HCT116 (cell line): ENCODE results near the gene DNAH5. TPM values are rescaled to one million over a fixed set of nuclear protein-coding genes. Genes with fewer than 3 reads are reported as not detected.

Experiments
- ATAC-seq: fragments of 200-7000 bp; cut with Tn5 transposase; 2 replicates; pipeline ENCODE4 v1.9.1; 2020; ENCODE audit warnings: mild to moderate bottlenecking, moderate library complexity
- BruUV-seq: library from RNA; stranded (reverse); fragments of 400-500 nt; replicated peaks from 2 replicates; lab custom pipeline; 2021; lab: Mats Ljungman, UMichigan
- CTCF ChIA-PET: fragments of 300-600 bp; sonication (Branson Sonifier 250); formaldehyde crosslinking; loops from one replicate; lab custom pipeline; 2021; ENCODE audit warnings: antibody characterized with exemption; lab: Charles Lee
- POLR2A ChIA-PET: fragments of 300-600, 350-600 bp; sonication (Branson Sonifier 250); formaldehyde crosslinking; loops from one replicate; lab custom pipeline; 2021; ENCODE audit warnings: antibody characterized with exemption; lab: Charles Lee
- RAD21 ChIA-PET, 2 experiments: fragments of 300-600 bp; sonication (Branson Sonifier 250); formaldehyde crosslinking; loops; one replicate each; lab custom pipeline; 2023; ENCODE audit warnings: low total read pairs in 2 of 2; ENCODE audit not compliant: uncharacterized antibody in 2 of 2, unreplicated experiment in 2 of 2, low non-redundant PET in 1 of 2; lab: Charles Lee
- DNase-seq: peaks from one replicate; pipeline ENCODE4 v3.0.0-alpha.2; 2010; ENCODE audit warnings: low read depth, low spot score
- H2AFZ ChIP-seq: fragments of 200-600 bp; shearing (Covaris generic), sonication (generic); 2 replicates; pipeline ENCODE4 v1.6.1; 2017; ENCODE audit warnings: low read depth, mixed run types, mixed read lengths, antibody characterized with exemption, low read length; ENCODE audit not compliant: poor library complexity, severe bottlenecking
- H3K27ac ChIP-seq: 2 replicates; pipeline ENCODE4 v1.5.1; 2012; ENCODE audit warnings: low read depth, low read length
- H3K27me3 ChIP-seq: fragments of 200-600 bp; sonication (generic); 2 replicates; pipeline ENCODE4 v1.6.1; 2016; ENCODE audit warnings: mixed run types, low read length, mixed read lengths; ENCODE audit not compliant: insufficient read depth
- H3K36me3 ChIP-seq, 2 experiments: fragments of 200-500 bp in 1 of 2; fragments of 200-600 bp in 1 of 2; sonication (Bioruptor generic) in 1 of 2; sonication (generic) in 1 of 2; 2 replicates each; pipeline versions ENCODE4 v1.5.1 to v1.6.1; 2014 to 2016; ENCODE audit warnings: low read length in 2 of 2, inconsistent platforms in 1 of 2, mixed read lengths in 1 of 2, mixed run types in 1 of 2; ENCODE audit not compliant: insufficient read depth in 2 of 2, control insufficient read depth in 1 of 2
- H3K4me1 ChIP-seq, 2 experiments: fragments of 200-600 bp in 1 of 2; sonication (generic) in 1 of 2; 2 replicates each; pipeline versions ENCODE4 v1.5.1 to v1.6.1; 2012 to 2017; ENCODE audit warnings: low read length in 2 of 2, inconsistent platforms in 1 of 2, mild to moderate bottlenecking in 1 of 2, mixed read lengths in 1 of 2, mixed run types in 1 of 2, moderate library complexity in 1 of 2; ENCODE audit not compliant: insufficient read depth in 2 of 2, control insufficient read depth in 1 of 2
- H3K4me2 ChIP-seq: fragments of 200-600 bp; sonication (generic); 2 replicates; pipeline ENCODE4 v1.6.1; 2017; ENCODE audit warnings: mixed run types, low read length, mixed read lengths
- H3K4me3 ChIP-seq, 2 experiments: fragments of 200-600 bp in 1 of 2; sonication (generic) in 1 of 2; replicated peaks in 1 of 2; 2 replicates each; pipeline ENCODE4 v1.5.1; 2011 to 2016; ENCODE audit warnings: low read length in 2 of 2, control low read depth in 1 of 2, low read depth in 1 of 2, mild to moderate bottlenecking in 1 of 2, mixed read lengths in 1 of 2, mixed run types in 1 of 2
- H3K79me2 ChIP-seq: fragments of 200-600 bp; sonication (generic); 2 replicates; pipeline ENCODE4 v1.6.1; 2017; ENCODE audit warnings: mild to moderate bottlenecking, mixed run types, low read length, moderate library complexity, mixed read lengths; ENCODE audit not compliant: insufficient read depth
- H3K9ac ChIP-seq: fragments of 200-600 bp; sonication (generic); 2 replicates; pipeline ENCODE4 v1.6.1; 2016; ENCODE audit warnings: low read length, mixed read lengths
- H3K9me2 ChIP-seq: fragments of 200-600 bp; sonication (generic), shearing (Covaris generic); 2 replicates; pipeline ENCODE4 v1.6.1; 2017; ENCODE audit warnings: mixed run types, mild to moderate bottlenecking, moderate library complexity; ENCODE audit not compliant: insufficient read depth
- H3K9me3 ChIP-seq, 2 experiments: fragments of 200-500 bp in 1 of 2; fragments of 200-600 bp in 1 of 2; sonication (Bioruptor generic) in 1 of 2; sonication (generic) in 1 of 2; 2 replicates each; pipeline ENCODE4 v1.6.1; 2014 to 2017; ENCODE audit warnings: low read length in 2 of 2, mixed read lengths in 2 of 2, inconsistent platforms in 1 of 2, low read depth in 1 of 2, mild to moderate bottlenecking in 1 of 2, mixed run types in 1 of 2, moderate library complexity in 1 of 2; ENCODE audit not compliant: control insufficient read depth in 1 of 2, insufficient read depth in 1 of 2
- H4K20me1 ChIP-seq: fragments of 200-600 bp; sonication (generic), shearing (Covaris generic); 2 replicates; pipeline ENCODE4 v1.6.1; 2017; ENCODE audit warnings: mixed run types, mild to moderate bottlenecking, moderate library complexity; ENCODE audit not compliant: insufficient read depth
- CEBPB ChIP-seq: IDR thresholded peaks from 2 replicates; pipeline ENCODE4 v1.6.1; 2012; ENCODE audit warnings: low read depth
- EGR1 ChIP-seq: IDR thresholded peaks from 2 replicates; pipeline ENCODE4 v1.6.1; 2012; ENCODE audit warnings: low read depth
- ELF1 ChIP-seq: IDR thresholded peaks from 2 replicates; pipeline ENCODE4 v1.6.1; 2012; ENCODE audit warnings: low read depth, borderline replicate concordance
- JUND ChIP-seq: IDR thresholded peaks from 2 replicates; pipeline ENCODE4 v1.6.1; 2012
- POLR2A ChIP-seq: IDR thresholded peaks from 2 replicates; pipeline ENCODE4 v1.7.0; 2011; ENCODE audit warnings: borderline replicate concordance; ENCODE audit not compliant: insufficient read depth, insufficient read length; ENCODE audit errors: extremely low read depth
- POLR2AphosphoS5 ChIP-seq: IDR thresholded peaks from 2 replicates; pipeline ENCODE4 v1.6.1; 2011; ENCODE audit warnings: mild to moderate bottlenecking, low read depth, low read length, moderate library complexity
- RAD21 ChIP-seq: IDR thresholded peaks from 2 replicates; pipeline ENCODE4 v1.6.1; 2012; ENCODE audit warnings: low read depth, mild to moderate bottlenecking
- SIN3A ChIP-seq: IDR thresholded peaks from 2 replicates; pipeline ENCODE4 v1.6.1; 2012; ENCODE audit warnings: low read depth
- SP1 ChIP-seq: IDR thresholded peaks from 2 replicates; pipeline ENCODE4 v1.6.1; 2012; ENCODE audit warnings: low read depth
- ZNF274 ChIP-seq: fragments of 200-500 bp; sonication (Bioruptor generic); IDR thresholded peaks from 2 replicates; pipeline ENCODE4 v1.6.1; 2014; ENCODE audit warnings: mild to moderate bottlenecking, low read depth, low read length, inconsistent platforms
- intact Hi-C: fragments of 100-400 bp; cut with micrococcal nuclease; formaldehyde crosslinking; loops from 2 replicates; pipeline ENCODE4 v1.10.0; 2022
- total RNA-seq: library from RNA; stranded (reverse); gene quantifications from one replicate; pipeline ENCODE4 v1.2.1, GENCODE V29; 2021; ENCODE audit not compliant: unreplicated experiment
- TF ChIP-seq, protein P1 (sequence below): IDR thresholded peaks from 2 replicates; pipeline ENCODE4 v1.6.1; 2011; ENCODE audit warnings: mild to moderate bottlenecking, low read length, moderate library complexity; ENCODE audit not compliant: insufficient replicate concordance; ENCODE audit errors: extremely low read depth
- TF ChIP-seq, protein P2 (sequence below): IDR thresholded peaks from 2 replicates; pipeline ENCODE4 v1.6.1; 2012
- TF ChIP-seq, protein P3 (sequence below), 3 experiments: fragments of 200-600 bp in 1 of 3; sonication (generic) in 1 of 3; IDR thresholded peaks in 2 of 3; conservative IDR thresholded peaks in 1 of 3; 2 replicates each; pipeline ENCODE4 v1.5.1; 2012 to 2017; ENCODE audit warnings: low read depth in 2 of 3, low read length in 2 of 3, antibody characterized with exemption in 1 of 3, borderline replicate concordance in 1 of 3, control low read depth in 1 of 3, mild to moderate bottlenecking in 1 of 3, mixed read lengths in 1 of 3, mixed run types in 1 of 3, moderate library complexity in 1 of 3; ENCODE audit not compliant: insufficient read depth in 1 of 3

The DNAH5 gene
- total RNA-seq, 1 experiment from 2014 or later = 0.37 TPM

DNA sequence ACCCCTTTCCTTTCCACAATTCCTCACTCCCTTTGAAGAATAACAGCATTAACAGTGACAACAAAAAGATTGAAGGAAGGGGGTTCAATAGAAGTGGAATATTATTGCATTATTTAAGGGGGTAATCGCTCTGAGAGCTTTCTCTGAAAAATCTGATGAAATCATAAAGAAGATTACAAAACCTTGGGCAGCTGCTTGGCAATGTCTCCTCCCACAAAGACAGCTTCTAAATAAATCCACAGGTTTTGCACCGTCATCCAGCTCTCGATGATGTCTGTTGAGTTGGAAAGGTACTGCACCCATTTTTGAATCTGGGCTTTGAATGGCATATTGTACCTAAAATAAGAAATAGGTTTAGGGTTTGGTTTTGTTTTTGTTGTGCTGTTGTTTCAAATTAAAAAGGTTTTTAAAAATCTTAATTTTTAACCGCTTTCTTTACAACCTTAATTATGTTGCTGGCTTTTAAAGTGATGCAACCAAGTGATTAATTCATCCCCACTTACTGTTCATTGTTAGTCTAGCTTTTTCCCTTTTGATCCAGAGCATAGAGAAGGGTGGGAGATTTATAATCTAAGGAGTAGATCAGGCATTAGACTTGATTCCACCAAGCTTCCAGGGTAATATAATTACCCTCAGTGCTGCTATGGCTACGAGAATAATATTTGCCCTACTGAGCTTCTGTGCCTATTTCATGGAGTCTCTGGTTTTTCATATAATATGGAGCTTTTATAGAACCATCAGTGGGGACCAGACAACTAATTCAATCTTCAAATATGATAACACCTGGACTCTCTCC, 85.0 kb downstream of the DNAH5 start:
- Histone ChIP-seq H3K79me2 (no peaks in the 10 kb centered on the region), H3K9me3 (no peaks in the 10 kb centered on the region), H3K4me3 (no peak overlapping the region), H3K9me2 (no peaks in the 10 kb centered on the region), H3K36me3 (no peaks in the 10 kb centered on the region), H3K9ac (no peak overlapping the region), H3K4me2 (no peak overlapping the region), H3K4me1 (no peaks in the 10 kb centered on the region), H2AFZ (no peak overlapping the region), H4K20me1 (no peaks in the 10 kb centered on the region), H3K27ac (no peak overlapping the region), H3K27me3 (no peaks in the 10 kb centered on the region)
- intact Hi-C loops = no loop called here
- ChIA-PET POLR2A (no interaction called here), CTCF (no interaction called here), RAD21 (no interaction called here)
- ATAC-seq (no peak), DNase-seq (no peak)
- no peak for TF ChIP-seq RAD21
- BruUV-seq = no TSS peak

DNA sequence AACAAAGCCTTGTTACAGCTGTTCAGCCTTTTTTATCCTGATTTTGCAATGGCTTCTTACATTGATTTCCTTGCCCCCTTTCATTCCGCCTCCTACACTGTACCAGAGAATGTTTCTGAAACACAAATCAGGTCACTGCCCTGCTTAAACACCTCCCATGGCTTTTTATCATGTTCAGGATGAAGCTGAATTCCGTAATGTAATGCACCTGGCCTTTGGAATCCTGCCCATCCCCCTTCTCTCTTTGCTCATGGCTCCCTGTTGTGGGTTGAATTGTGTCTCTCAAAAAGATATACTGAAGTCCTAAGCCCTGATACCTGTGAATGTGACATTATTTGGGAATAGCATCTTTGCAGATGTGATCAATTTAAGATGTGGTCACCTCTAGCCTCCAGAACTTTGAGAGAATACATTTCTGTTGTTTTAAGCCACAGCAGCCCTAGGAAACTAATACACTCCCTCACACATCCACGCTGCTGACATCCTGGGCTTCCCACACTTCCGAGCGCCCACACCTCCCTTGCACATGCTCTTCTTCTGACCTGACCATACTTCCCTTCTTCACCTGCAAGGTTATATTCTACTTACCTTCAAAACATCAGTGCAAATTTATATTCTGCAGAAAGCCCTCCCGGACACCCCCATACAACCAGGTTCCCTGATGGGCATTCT, 101.2 kb downstream of the DNAH5 start:
- ChIA-PET CTCF (no interaction called here), POLR2A (no interaction called here), RAD21 (no interaction called here)
- Histone ChIP-seq H3K4me1 (no peaks in the 10 kb centered on the region), H3K79me2 (no peaks in the 10 kb centered on the region), H3K9me2 (no peaks in the 10 kb centered on the region), H2AFZ (no peak overlapping the region), H4K20me1 (no peaks in the 10 kb centered on the region), H3K27ac (no peak overlapping the region), H3K36me3 (no peaks in the 10 kb centered on the region), H3K9ac (no peak overlapping the region), H3K27me3 (no peaks in the 10 kb centered on the region), H3K4me2 (no peak overlapping the region), H3K4me3 (no peak overlapping the region), H3K9me3 (no peaks in the 10 kb centered on the region)
- intact Hi-C loops = no loop called here
- TF ChIP-seq EGR1 = no peak
- TF ChIP-seq RAD21 = no peak
- TF ChIP-seq ZNF274 = no peak
- no peak for TF ChIP-seq SP1
- TF ChIP-seq, protein P1, sequence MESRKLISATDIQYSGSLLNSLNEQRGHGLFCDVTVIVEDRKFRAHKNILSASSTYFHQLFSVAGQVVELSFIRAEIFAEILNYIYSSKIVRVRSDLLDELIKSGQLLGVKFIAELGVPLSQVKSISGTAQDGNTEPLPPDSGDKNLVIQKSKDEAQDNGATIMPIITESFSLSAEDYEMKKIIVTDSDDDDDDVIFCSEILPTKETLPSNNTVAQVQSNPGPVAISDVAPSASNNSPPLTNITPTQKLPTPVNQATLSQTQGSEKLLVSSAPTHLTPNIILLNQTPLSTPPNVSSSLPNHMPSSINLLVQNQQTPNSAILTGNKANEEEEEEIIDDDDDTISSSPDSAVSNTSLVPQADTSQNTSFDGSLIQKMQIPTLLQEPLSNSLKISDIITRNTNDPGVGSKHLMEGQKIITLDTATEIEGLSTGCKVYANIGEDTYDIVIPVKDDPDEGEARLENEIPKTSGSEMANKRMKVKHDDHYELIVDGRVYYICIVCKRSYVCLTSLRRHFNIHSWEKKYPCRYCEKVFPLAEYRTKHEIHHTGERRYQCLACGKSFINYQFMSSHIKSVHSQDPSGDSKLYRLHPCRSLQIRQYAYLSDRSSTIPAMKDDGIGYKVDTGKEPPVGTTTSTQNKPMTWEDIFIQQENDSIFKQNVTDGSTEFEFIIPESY = no peak
- no peak for TF ChIP-seq CEBPB
- no peak for TF ChIP-seq POLR2AphosphoS5
- no peak for TF ChIP-seq POLR2A
- TF ChIP-seq, protein P2, sequence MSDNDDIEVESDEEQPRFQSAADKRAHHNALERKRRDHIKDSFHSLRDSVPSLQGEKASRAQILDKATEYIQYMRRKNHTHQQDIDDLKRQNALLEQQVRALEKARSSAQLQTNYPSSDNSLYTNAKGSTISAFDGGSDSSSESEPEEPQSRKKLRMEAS = no peak
- TF ChIP-seq SIN3A = no peak
- TF ChIP-seq JUND = no peak
- TF ChIP-seq, protein P3, sequence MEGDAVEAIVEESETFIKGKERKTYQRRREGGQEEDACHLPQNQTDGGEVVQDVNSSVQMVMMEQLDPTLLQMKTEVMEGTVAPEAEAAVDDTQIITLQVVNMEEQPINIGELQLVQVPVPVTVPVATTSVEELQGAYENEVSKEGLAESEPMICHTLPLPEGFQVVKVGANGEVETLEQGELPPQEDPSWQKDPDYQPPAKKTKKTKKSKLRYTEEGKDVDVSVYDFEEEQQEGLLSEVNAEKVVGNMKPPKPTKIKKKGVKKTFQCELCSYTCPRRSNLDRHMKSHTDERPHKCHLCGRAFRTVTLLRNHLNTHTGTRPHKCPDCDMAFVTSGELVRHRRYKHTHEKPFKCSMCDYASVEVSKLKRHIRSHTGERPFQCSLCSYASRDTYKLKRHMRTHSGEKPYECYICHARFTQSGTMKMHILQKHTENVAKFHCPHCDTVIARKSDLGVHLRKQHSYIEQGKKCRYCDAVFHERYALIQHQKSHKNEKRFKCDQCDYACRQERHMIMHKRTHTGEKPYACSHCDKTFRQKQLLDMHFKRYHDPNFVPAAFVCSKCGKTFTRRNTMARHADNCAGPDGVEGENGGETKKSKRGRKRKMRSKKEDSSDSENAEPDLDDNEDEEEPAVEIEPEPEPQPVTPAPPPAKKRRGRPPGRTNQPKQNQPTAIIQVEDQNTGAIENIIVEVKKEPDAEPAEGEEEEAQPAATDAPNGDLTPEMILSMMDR (IDR thresholded peaks at IDR 0.05 in 2 of 3, conservative IDR thresholded peaks at IDR 0.05 in 1 of 3; ENCODE audit: borderline replicate concordance in 1 of 3, insufficient read depth in 1 of 3, low read depth in 2 of 3, low read length in 2 of 3) = no peak
- no peak for TF ChIP-seq ELF1
- no TSS peak for BruUV-seq
- DNase-seq (no peak), ATAC-seq (no peak)
